IPS-NIHi7 (cell line): ENCODE measurements around the gene MYH10.

ENCODE experiments used
- DNase-seq: peaks from one replicate; pipeline ENCODE4 v3.0.0; 2012; ENCODE audit warnings: mixed read lengths; ENCODE audit errors: extremely low spot score

MYH10 gene

GRCh38 chr17:8445536-8445935 lies 185.0 kb downstream of the MYH10 start:
- DNase-seq: no peak

GRCh38 chr17:8444494-8444893 lies 186.0 kb downstream of the MYH10 start:
- DNase-seq: no peak

DNA sequence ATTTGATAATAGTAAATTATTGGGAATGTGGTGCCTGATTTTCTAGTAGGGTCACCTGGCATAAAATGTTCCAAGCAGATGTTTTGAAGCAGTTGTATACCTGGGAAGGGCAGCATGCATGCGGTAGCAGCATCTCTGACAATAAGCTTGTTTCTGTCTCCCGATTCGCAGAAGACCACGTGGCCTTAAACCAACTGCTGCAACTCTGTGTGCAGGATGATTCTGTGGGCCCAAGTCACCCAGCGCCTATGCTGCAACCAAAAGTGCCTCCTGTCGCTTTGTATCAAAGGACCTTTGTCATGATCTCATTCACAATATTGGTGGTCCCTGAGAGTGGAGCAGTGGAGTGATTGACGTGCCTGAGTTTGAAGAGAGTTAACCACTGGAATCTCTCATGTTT lies 186.8 kb downstream of the MYH10 start:
- DNase-seq: no peak

GRCh38 chr17:8442310-8442709 lies 188.2 kb downstream of the MYH10 start:
- DNase-seq: no peak

DNA sequence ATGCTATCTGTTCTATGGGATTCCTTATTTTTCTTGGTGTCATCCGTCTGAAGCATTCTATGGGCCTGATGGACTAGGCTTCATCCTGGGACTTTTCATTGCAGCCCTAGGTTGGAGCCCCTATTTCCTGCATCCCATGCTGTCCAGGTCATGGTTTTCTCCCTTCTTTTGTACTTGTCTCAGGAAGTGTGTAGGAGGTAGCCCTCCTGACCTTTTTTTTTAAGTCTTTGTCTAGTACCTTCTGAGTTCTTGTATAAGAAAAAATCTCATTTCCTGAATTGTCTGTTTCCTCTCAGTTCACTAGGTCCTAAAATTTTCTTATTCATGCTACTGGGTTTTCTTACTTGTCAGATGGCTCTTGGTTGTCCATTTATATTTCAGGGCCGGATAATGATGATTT lies 188.8 kb downstream of the MYH10 start:
- no peak for DNase-seq

DNA sequence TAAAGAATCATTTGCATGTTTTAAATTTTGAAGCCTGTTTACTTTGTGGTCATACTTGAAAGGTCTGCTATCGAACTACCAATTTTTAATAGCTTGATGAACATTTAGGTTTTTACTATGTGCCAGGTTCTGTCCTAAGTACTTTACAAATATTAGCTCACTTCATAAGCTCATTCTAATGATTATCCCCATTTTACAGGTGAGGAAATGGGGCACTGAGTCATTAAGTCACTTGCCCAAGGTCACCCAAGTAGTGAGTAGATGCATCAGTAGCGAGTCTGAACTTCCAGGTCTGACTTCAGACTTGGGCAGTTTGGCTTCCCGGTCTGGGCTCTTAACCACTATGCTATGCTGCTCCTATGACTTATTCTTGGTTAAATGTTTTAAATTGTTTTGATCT lies 190.8 kb downstream of the MYH10 start:
- no peak for DNase-seq

- DNase-seq: no peak
Measured at GRCh38 chr17:8438441-8438840, 192.1 kb downstream of the MYH10 start.

DNA sequence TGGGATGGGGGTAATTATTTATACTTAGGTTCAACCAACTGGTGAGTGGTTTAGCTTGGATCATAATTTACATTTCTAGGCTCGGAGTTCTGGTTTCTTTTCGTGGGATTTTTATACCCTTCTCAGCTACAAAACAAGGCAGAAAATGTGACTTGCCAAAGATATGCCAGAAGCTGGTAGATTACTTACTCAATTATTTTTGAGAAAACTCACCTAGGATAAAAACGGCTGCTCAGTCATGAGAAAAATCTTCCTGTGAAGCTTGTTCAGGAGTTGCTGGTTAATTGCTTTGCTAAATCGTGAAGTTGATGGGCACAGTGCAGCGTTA lies 193.7 kb downstream of the MYH10 start:
- no peak for DNase-seq

- peak; percentile 69 for DNase-seq
Measured at GRCh38 chr17:8436169-8436843, 194.2 kb downstream of the MYH10 start.

GRCh38 chr17:8435245-8436168 lies 195.0 kb downstream of the MYH10 start, which contains the start of gene NDEL1:
NDEL1 (plus strand) TSS chr17:8435884; CDS start chr17:8444272, 8,388 bp downstream.
- DNase-seq: peak; percentile 98

DNA sequence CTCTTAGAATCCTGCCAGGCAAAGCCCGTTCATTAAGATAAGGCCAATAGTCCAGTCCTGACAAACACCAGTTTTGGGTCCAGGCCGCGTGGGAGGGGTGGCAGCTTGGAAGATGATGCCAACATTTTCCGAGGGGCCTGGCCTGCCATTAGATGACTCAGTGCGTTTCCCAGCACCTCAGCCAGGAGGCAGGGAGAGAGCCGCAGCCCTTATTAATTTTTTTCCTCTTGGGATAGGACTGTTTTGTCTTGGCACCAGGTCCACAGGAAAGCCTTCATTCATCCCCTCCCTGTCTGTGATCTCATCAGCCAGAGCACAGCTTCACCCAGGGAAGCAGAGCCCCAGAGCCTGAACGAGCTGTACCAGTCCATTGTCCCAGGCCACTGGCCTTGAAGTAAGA lies 199.6 kb downstream of the MYH10 start:
- no peak for DNase-seq

DNA sequence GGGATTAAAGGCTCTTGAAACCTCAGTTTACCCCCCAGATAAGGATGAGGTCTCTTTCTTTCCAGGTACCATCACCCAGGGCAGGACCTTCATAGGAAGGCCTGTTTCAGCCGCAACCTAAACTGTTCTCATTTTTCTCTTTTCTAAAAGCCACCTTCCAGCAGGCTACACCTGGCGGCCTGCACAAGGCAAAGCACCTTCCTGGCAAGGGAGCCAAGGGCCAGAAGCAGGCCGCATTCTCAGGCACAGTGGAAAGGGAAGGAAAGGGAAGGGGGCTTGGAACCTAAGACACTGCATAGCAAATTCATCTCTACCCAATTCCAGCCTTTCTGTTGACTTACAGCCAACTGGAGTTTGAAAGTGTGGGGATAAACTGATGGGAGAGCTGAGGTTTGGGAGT lies 203.7 kb downstream of the MYH10 start:
- no peak for DNase-seq

GRCh38 chr17:8426094-8426720 lies 204.3 kb downstream of the MYH10 start:
- DNase-seq: no peak
